H1 (cell line): Measurements from ENCODE around the gene C17orf100. TPM values are rescaled to one million over a fixed set of nuclear protein-coding genes. Genes with fewer than 3 reads are reported as not detected.

Experiments
- CTCF ChIA-PET: fragments of 300-600 bp; sonication (Branson Sonifier 250); formaldehyde crosslinking; loops from one replicate; lab custom pipeline; 2021; ENCODE audit not compliant: partially characterized antibody; lab: Charles Lee
- POLR2A ChIA-PET: fragments of 300-600 bp; sonication (Branson Sonifier 250); formaldehyde crosslinking; loops from one replicate; lab custom pipeline; 2021; ENCODE audit warnings: inconsistent platforms; ENCODE audit not compliant: partially characterized antibody; lab: Charles Lee
- DNase-seq, 2 experiments: peaks; one replicate each; pipeline versions ENCODE4 v3.0.0 to v3.0.0-alpha.2; 2010 to 2022; ENCODE audit warnings: low spot score in 2 of 2, low read depth in 1 of 2, mixed read lengths in 1 of 2
- FAIRE-seq: peaks from 2 replicates; lab custom pipeline; 2011; peaks lifted over from hg19 to GRCh38; lab: Jason Lieb, UNC
- H2AFZ ChIP-seq: 2 replicates; pipeline ENCODE4 v1.8.1; 2012; ENCODE audit warnings: low read length, inconsistent platforms
- H2AK5ac ChIP-seq: 2 replicates; pipeline ENCODE4 v1.6.1; 2013; ENCODE audit warnings: low read depth, low read length
- H2BK120ac ChIP-seq: replicated peaks from 2 replicates; pipeline ENCODE3; 2013; ENCODE audit warnings: low read depth, low read length, inconsistent platforms
- H2BK12ac ChIP-seq: 2 replicates; pipeline ENCODE4 v1.6.1; 2013; ENCODE audit warnings: low read depth, low read length
- H2BK15ac ChIP-seq: 2 replicates; pipeline ENCODE4 v1.6.1; 2013; ENCODE audit warnings: low read length
- H2BK20ac ChIP-seq: 2 replicates; pipeline ENCODE4 v1.6.1; 2013; ENCODE audit warnings: low read length
- H2BK5ac ChIP-seq: 2 replicates; pipeline ENCODE4 v1.6.1; 2013; ENCODE audit warnings: low read depth, low read length
- H3K14ac ChIP-seq: 2 replicates; pipeline ENCODE4 v1.6.1; 2013; ENCODE audit warnings: inconsistent platforms; ENCODE audit not compliant: insufficient read length
- H3K18ac ChIP-seq: 2 replicates; pipeline ENCODE4 v1.6.1; 2013; ENCODE audit warnings: low read length; ENCODE audit errors: extremely low read depth
- H3K23ac ChIP-seq: 2 replicates; pipeline ENCODE4 v1.6.1; 2013; ENCODE audit warnings: inconsistent platforms; ENCODE audit not compliant: insufficient read length
- H3K23me2 ChIP-seq: 2 replicates; pipeline ENCODE4 v1.6.1; 2013; ENCODE audit warnings: low read depth, low read length
- H3K27ac ChIP-seq: 2 replicates; pipeline ENCODE4 v1.6.1; 2011; ENCODE audit warnings: low read depth, low read length, inconsistent platforms
- H3K27me3 ChIP-seq, 4 experiments: replicated peaks in 1 of 4; 1 replicate in 1 of 4; 2 replicates in 3 of 4; pipeline versions ENCODE4 v1.6.1 to v1.8.1; 2011 to 2013; ENCODE audit warnings: low read length in 3 of 4, mild to moderate bottlenecking in 3 of 4, inconsistent platforms in 2 of 4, mixed read lengths in 2 of 4, moderate library complexity in 1 of 4; ENCODE audit not compliant: control insufficient read depth in 3 of 4, insufficient read depth in 3 of 4; ENCODE audit errors: extremely low read depth in 1 of 4
- H3K36me3 ChIP-seq, 4 experiments: 2 replicates each; pipeline versions ENCODE4 v1.6.1 to v1.8.1; 2011 to 2013; ENCODE audit warnings: mild to moderate bottlenecking in 4 of 4, low read length in 3 of 4, moderate library complexity in 2 of 4, control low read depth in 1 of 4, inconsistent platforms in 1 of 4; ENCODE audit not compliant: insufficient read depth in 4 of 4, control insufficient read depth in 2 of 4
- H3K4ac ChIP-seq: replicated peaks from 2 replicates; pipeline ENCODE3; 2013; ENCODE audit warnings: low read length, low read depth, mixed read lengths, inconsistent platforms; ENCODE audit not compliant: insufficient read length
- H3K4me1 ChIP-seq, 4 experiments: replicated peaks in 1 of 4; 1 replicate in 1 of 4; 2 replicates in 3 of 4; pipeline versions ENCODE4 v1.6.1 to v1.8.1; 2011 to 2013; ENCODE audit warnings: low read length in 3 of 4, inconsistent platforms in 2 of 4, mixed read lengths in 1 of 4; ENCODE audit not compliant: insufficient read depth in 4 of 4, control insufficient read depth in 3 of 4
- H3K4me2 ChIP-seq, 2 experiments: 2 replicates each; pipeline versions ENCODE4 v1.6.1 to v1.8.1; 2011 to 2013; ENCODE audit warnings: low read depth in 2 of 2, low read length in 2 of 2, control low read depth in 1 of 2, inconsistent platforms in 1 of 2, mild to moderate bottlenecking in 1 of 2; ENCODE audit not compliant: insufficient read depth in 1 of 2
- H3K4me3 ChIP-seq, 4 experiments: fragments of 200-600, 300-600 bp in 1 of 4; sonication (generic), shearing (Covaris generic), sonication (Bioruptor Twin) in 1 of 4; 2 replicates each; pipeline versions ENCODE4 v1.5.1 to v1.8.1; 2011 to 2016; ENCODE audit warnings: low read length in 4 of 4, low read depth in 3 of 4, control low read depth in 2 of 4, inconsistent platforms in 2 of 4, mild to moderate bottlenecking in 2 of 4, mixed read lengths in 1 of 4, moderate library complexity in 1 of 4; ENCODE audit not compliant: insufficient read depth in 2 of 4; ENCODE audit errors: extremely low read depth in 1 of 4
- H3K56ac ChIP-seq: replicated peaks from 2 replicates; pipeline ENCODE3; 2013; ENCODE audit warnings: low read depth, mild to moderate bottlenecking, mixed read lengths, low read length, inconsistent platforms; ENCODE audit not compliant: insufficient read length
- H3K79me1 ChIP-seq: 2 replicates; pipeline ENCODE4 v1.6.1; 2013; ENCODE audit warnings: low read depth, low read length, control low read depth
- H3K79me2 ChIP-seq, 2 experiments: 2 replicates each; pipeline versions ENCODE4 v1.6.1 to v1.8.1; 2012 to 2013; ENCODE audit warnings: low read length in 2 of 2, mild to moderate bottlenecking in 2 of 2, inconsistent platforms in 1 of 2; ENCODE audit not compliant: insufficient read depth in 2 of 2, control insufficient read depth in 1 of 2
- H3K9ac ChIP-seq, 4 experiments: replicated peaks in 1 of 4; 1 replicate in 1 of 4; 2 replicates in 3 of 4; pipeline versions ENCODE4 v1.6.1 to v1.8.1; 2011 to 2013; ENCODE audit warnings: low read depth in 3 of 4, low read length in 3 of 4, control low read depth in 2 of 4, mild to moderate bottlenecking in 2 of 4, moderate library complexity in 2 of 4, inconsistent platforms in 1 of 4; ENCODE audit errors: extremely low read depth in 1 of 4
- H3K9me3 ChIP-seq, 2 experiments: 2 replicates each; pipeline versions ENCODE4 v1.6.1 to v1.8.1; 2012 to 2013; ENCODE audit warnings: mild to moderate bottlenecking in 2 of 2, moderate library complexity in 2 of 2, control low read depth in 1 of 2, inconsistent platforms in 1 of 2, low read depth in 1 of 2, low read length in 1 of 2, mixed read lengths in 1 of 2; ENCODE audit not compliant: insufficient read depth in 2 of 2
- H4K20me1 ChIP-seq, 2 experiments: replicated peaks in 1 of 2; 2 replicates each; pipeline versions ENCODE3 to v1.8.1; 2011 to 2013; ENCODE audit warnings: inconsistent platforms in 2 of 2, low read length in 2 of 2, mild to moderate bottlenecking in 1 of 2; ENCODE audit not compliant: insufficient read depth in 2 of 2, control insufficient read depth in 1 of 2
- H4K5ac ChIP-seq: 2 replicates; pipeline ENCODE4 v1.6.1; 2013; ENCODE audit warnings: low read length, low read depth, mixed read lengths, inconsistent platforms; ENCODE audit not compliant: insufficient read length
- H4K8ac ChIP-seq: 2 replicates; pipeline ENCODE4 v1.8.0; 2013; ENCODE audit warnings: mild to moderate bottlenecking, moderate library complexity, low read length, inconsistent platforms; ENCODE audit not compliant: insufficient read depth; ENCODE audit errors: extremely low read depth
- H4K91ac ChIP-seq: replicated peaks from 2 replicates; pipeline ENCODE3; 2013; ENCODE audit warnings: low read length, mixed read lengths, inconsistent platforms; ENCODE audit not compliant: insufficient read length
- ASH2L ChIP-seq: fragments of 200-600, 300-600 bp; sonication (generic); IDR thresholded peaks from one replicate; pipeline ENCODE4 v1.7.1; 2017; ENCODE audit warnings: low read length
- FOSL1 ChIP-seq: IDR thresholded peaks from 2 replicates; pipeline ENCODE4 v1.6.1; 2011; ENCODE audit warnings: mild to moderate bottlenecking, low read depth, low read length, moderate library complexity; ENCODE audit not compliant: insufficient read depth
- GABPA ChIP-seq: IDR thresholded peaks from 2 replicates; pipeline ENCODE4 v1.6.1; 2011; ENCODE audit warnings: mild to moderate bottlenecking, low read length, moderate library complexity, borderline replicate concordance; ENCODE audit not compliant: insufficient read depth
- NANOG ChIP-seq: IDR thresholded peaks from 2 replicates; pipeline ENCODE4 v1.6.1; 2011; ENCODE audit warnings: low read length, low read depth, mild to moderate bottlenecking, inconsistent platforms; ENCODE audit not compliant: insufficient read depth, poor library complexity, severe bottlenecking
- NRF1 ChIP-seq: IDR thresholded peaks from 2 replicates; pipeline ENCODE4 v1.6.1; 2011; ENCODE audit warnings: mild to moderate bottlenecking, low read depth, low read length, improper control_type of control experiment
- POLR2AphosphoS5 ChIP-seq: IDR thresholded peaks from 2 replicates; pipeline ENCODE4 v1.6.1; 2011; ENCODE audit warnings: low read depth, low read length
- RFX5 ChIP-seq: IDR thresholded peaks from 2 replicates; pipeline ENCODE4 v1.6.1; 2011; ENCODE audit warnings: low read depth, low read length, improper control_type of control experiment, borderline replicate concordance
- SIN3A ChIP-seq, 2 experiments: IDR thresholded peaks in 1 of 2; conservative IDR thresholded peaks in 1 of 2; 2 replicates each; pipeline ENCODE4 v1.6.1; 2011 to 2012; ENCODE audit warnings: low read length in 2 of 2, improper control_type of control experiment in 1 of 2, low read depth in 1 of 2, mild to moderate bottlenecking in 1 of 2
- SP1 ChIP-seq: IDR thresholded peaks from 2 replicates; pipeline ENCODE4 v1.6.1; 2011; ENCODE audit warnings: low read depth, low read length
- TAF1 ChIP-seq: IDR thresholded peaks from 2 replicates; pipeline ENCODE4 v1.6.1; 2011; ENCODE audit warnings: mild to moderate bottlenecking, low read depth, low read length
- TCF12 ChIP-seq: IDR thresholded peaks from 2 replicates; pipeline ENCODE4 v1.6.1; 2011; ENCODE audit warnings: low read depth, mild to moderate bottlenecking, low read length
- WGBS, 2 experiments: shearing (Covaris generic) in 1 of 2; methylation state at CpG; one replicate each; pipeline versions ENCODE4 v1.1.6 to v1.1.7; 2013 to 2015; ENCODE audit warnings: low lambda C conversion rate in 2 of 2, mixed read lengths in 2 of 2, inconsistent platforms in 1 of 2, low coverage in 1 of 2, missing lambda C conversion rate in 1 of 2; ENCODE audit not compliant: insufficient replicate concordance in 2 of 2, insufficient coverage in 1 of 2, insufficient read length in 1 of 2; ENCODE audit errors: extremely low coverage in 1 of 2, missing lambda C conversion rate in 1 of 2; 5-methylcytosine and 5-hydroxymethylcytosine counted together
- polyA plus RNA-seq, 7 experiments: library from polyadenylated mRNA; depleted of rRNA in 3 of 7; stranded (reverse) in 5 of 7; unstranded in 2 of 7; fragments of >200 nt in 5 of 7; fragments of 200-250 nt in 2 of 7; gene quantifications; 1 replicate in 5 of 7; 2 replicates in 1 of 7; 4 replicates in 1 of 7; pipeline versions ENCODE4 v1.2.1 to v1.2.3, GENCODE V29; 2011 to 2013; ENCODE audit warnings: missing spikeins in 2 of 7, mixed read lengths in 2 of 7
- total RNA-seq: library from RNA; stranded (reverse); fragmentation: NEBNext Ultra II Directional; extraction: Animal tissue kit (Norgen Biotek cat#: 25700); gene quantifications from 2 replicates; pipeline ENCODE4 v1.2.1, GENCODE V29; 2021

Gene C17orf100
- total and polyA plus RNA-seq, 2 of the 8 experiments (the other 6 are each of a cell fraction or from before 2014, with no cell fraction given): 2.1 to 2.8 TPM

- H2BK5ac ChIP-seq: peak within 1 kb of the TSS; percentile 100
- H3K23me2 ChIP-seq: peaks cover 10% of the 10 kb centered on the region
- ChIA-PET POLR2A (interaction anchor here (0.7 to 2.5 kb wide), 6 partner anchors 10 to 205 kb away, joined by 3 to 11 read pairs (median 3); partner anchors contain the start of genes C17orf100 and MED31), CTCF (interaction anchor here (1.0 to 1.3 kb wide), 4 partner anchors 8 to 203 kb away, joined by 3 to 4 read pairs (median 3); partner anchors contain the start of genes C17orf100 and MED31)
- H2BK12ac ChIP-seq: peak within 1 kb of the TSS; percentile 93; the same call in 1 of the 2 replicates
- peak within 1 kb of the TSS; percentile 87 to 98 (median 92) for H3K4me3 ChIP-seq
- no peak for FAIRE-seq
- H2AFZ ChIP-seq: peak within 1 kb of the TSS; percentile 97
- 0 out of 2 replicates have a peak, but pooled peaks cover 4% of the 10 kb centered on the region for H3K79me1 ChIP-seq
- H4K20me1 ChIP-seq: peaks cover 0 to 12% of the 10 kb centered on the region in 2 experiments
- no peak within 1 kb of the TSS for H2AK5ac ChIP-seq
- H3K9me3 ChIP-seq: no peaks in the 10 kb centered on the region
- H3K23ac ChIP-seq: no peak within 1 kb of the TSS
- no peak within 1 kb of the TSS for H2BK15ac ChIP-seq
- peak within 1 kb of the TSS; percentile 99 for H3K18ac ChIP-seq
- H3K27me3 ChIP-seq: no peaks in the 10 kb centered on the region
- H3K27ac ChIP-seq: peak within 1 kb of the TSS; percentile 95
- H3K56ac ChIP-seq: peak within 1 kb of the TSS; percentile 92
- H2BK120ac ChIP-seq: peak within 1 kb of the TSS; percentile 93
- H3K4ac ChIP-seq: peak within 1 kb of the TSS; percentile 73
- peaks cover 0 to 31% (median 9%) of the 10 kb centered on the region in 4 experiments; a peak in 5 of 8 replicates for H3K36me3 ChIP-seq
- DNase-seq: peak; percentile 70 to 92
- H3K9ac ChIP-seq: peak within 1 kb of the TSS; percentile 79 to 86 (median 86)
- H4K91ac ChIP-seq: peak within 1 kb of the TSS; percentile 98
- H3K79me2 ChIP-seq: peaks cover 0 to 32% of the 10 kb centered on the region in 2 experiments; a peak in 2 of 4 replicates
- H4K5ac ChIP-seq: peak within 1 kb of the TSS; percentile 99
- H3K4me2 ChIP-seq: peak within 1 kb of the TSS; percentile 77 to 98
- H2BK20ac ChIP-seq: peak within 1 kb of the TSS; percentile 95; the same call in 1 of the 2 replicates
- H3K14ac ChIP-seq: peak within 1 kb of the TSS; percentile 11
- H3K4me1 ChIP-seq: peaks cover 0 to 10% (median 2%) of the 10 kb centered on the region in 4 experiments; a peak in 4 of 7 replicates
- 1% methylated on average over 50 of the region's 52 CpGs; no CpG with 5 or more reads in 1 of the 2 experiments for WGBS, 2 experiments
- peak within 1 kb of the TSS; percentile 84 for H4K8ac ChIP-seq
- peak; percentile 85 for TF ChIP-seq TAF1
- no peak for TF ChIP-seq NRF1
- TF ChIP-seq SIN3A (conservative IDR thresholded peaks at IDR 0.05 in 1 of 2, IDR thresholded peaks at IDR 0.05 in 1 of 2; ENCODE audit: low read depth in 1 of 2, low read length in 2 of 2): peak; percentile 47 to 86; a peak in 2 of 4 replicates
- no peak for TF ChIP-seq TCF12
- TF ChIP-seq FOSL1: no peak
- TF ChIP-seq ASH2L: peak; percentile 92
- TF ChIP-seq NANOG: no peak
- no peak for TF ChIP-seq RFX5
- peak; percentile 83 for TF ChIP-seq POLR2AphosphoS5
- TF ChIP-seq GABPA: 0 out of 2 replicates have a peak, but pooled peaks have one; percentile 12
- TF ChIP-seq SP1: 0 out of 2 replicates have a peak, but pooled peaks have one; percentile 30
Measured at GRCh38 chr17:6640536-6641246, 10.9 kb upstream of the C17orf100 start, which contains the start of the genes KIAA0753 and TXNDC17. TSS of gene KIAA0753 (minus strand) at chr17:6640711. CDS start at chr17:6635103, 5,608 bp downstream. TSS of gene TXNDC17 (plus strand) at chr17:6641060. CDS start at chr17:6641083, 23 bp downstream.
